PC-9 (cell line): ENCODE results near the gene GSTCD. TPM values are rescaled to one million over a fixed set of nuclear protein-coding genes. Genes with fewer than 3 reads are reported as not detected.

Experiments
- BruUV-seq: library from RNA; stranded (reverse); fragments of 400-500 nt; replicated peaks from 2 replicates; lab custom pipeline; 2021; lab: Mats Ljungman, UMichigan
- CTCF ChIA-PET: fragments of 300-600 bp; sonication (Branson Sonifier 250); formaldehyde crosslinking; loops from one replicate; lab custom pipeline; 2022; ENCODE audit warnings: antibody characterized with exemption; lab: Charles Lee
- POLR2A ChIA-PET: fragments of 300-600 bp; sonication (Branson Sonifier 250); formaldehyde crosslinking; loops from one replicate; lab custom pipeline; 2022; ENCODE audit warnings: antibody characterized with exemption; ENCODE audit not compliant: unreplicated experiment; lab: Charles Lee
- DNase-seq, 2 experiments: peaks; one replicate each; pipeline versions ENCODE4 v3.0.0 to v3.0.0-alpha.2; 2015 to 2022; ENCODE audit warnings: mixed read lengths in 1 of 2
- H2AFZ ChIP-seq: fragments of 200-600 bp; sonication (generic); 2 replicates; pipeline ENCODE4 v1.8.1; 2017; ENCODE audit warnings: antibody characterized with exemption
- H3F3A ChIP-seq: fragments of 200-600 bp; sonication (generic); 2 replicates; pipeline ENCODE4 v1.8.1; 2017; ENCODE audit warnings: antibody characterized with exemption, mild to moderate bottlenecking, low read depth; ENCODE audit not compliant: insufficient read depth
- H3K27ac ChIP-seq: fragments of 200-600 bp; sonication (generic); 2 replicates; pipeline ENCODE4 v1.6.1; 2016; ENCODE audit warnings: mixed run types
- H3K27me3 ChIP-seq: fragments of 200-600 bp; sonication (generic); 2 replicates; pipeline ENCODE4 v1.6.1; 2016; ENCODE audit warnings: low read depth, mixed run types; ENCODE audit not compliant: insufficient read depth
- H3K36me3 ChIP-seq: fragments of 200-600 bp; sonication (generic); 2 replicates; pipeline ENCODE4 v1.6.1; 2016; ENCODE audit warnings: low read depth, mixed run types
- H3K4me1 ChIP-seq: fragments of 200-600 bp; sonication (generic); replicated peaks from 2 replicates; pipeline ENCODE4 v1.6.1; 2016; ENCODE audit warnings: mixed run types; ENCODE audit not compliant: insufficient read depth
- H3K4me2 ChIP-seq: fragments of 200-600 bp; sonication (generic); 2 replicates; pipeline ENCODE4 v1.6.1; 2017; ENCODE audit warnings: mixed run types
- H3K4me3 ChIP-seq: fragments of 200-600 bp; sonication (generic); 2 replicates; pipeline ENCODE4 v1.6.1; 2016; ENCODE audit warnings: mixed run types
- H3K79me2 ChIP-seq: fragments of 200-600 bp; sonication (generic); 2 replicates; pipeline ENCODE4 v1.6.1; 2017; ENCODE audit warnings: low read depth, mixed run types
- H3K9me2 ChIP-seq: fragments of 200-600 bp; sonication (generic); 2 replicates; pipeline ENCODE4 v1.8.1; 2017; ENCODE audit warnings: mild to moderate bottlenecking; ENCODE audit not compliant: insufficient read depth
- H3K9me3 ChIP-seq: fragments of 200-600 bp; sonication (generic); 2 replicates; pipeline ENCODE4 v1.8.1; 2016; ENCODE audit warnings: low read depth; ENCODE audit not compliant: insufficient read depth
- H4K20me1 ChIP-seq: fragments of 200-600 bp; sonication (generic); 2 replicates; pipeline ENCODE4 v1.8.1; 2017; ENCODE audit not compliant: insufficient read depth
- EZH2 ChIP-seq: fragments of 200-600 bp; sonication (generic); IDR thresholded peaks from 2 replicates; pipeline ENCODE4 v1.8.0; 2017; ENCODE audit warnings: antibody characterized with exemption, low read depth
- intact Hi-C: fragments of 100-400 bp; cut with micrococcal nuclease; formaldehyde crosslinking; loops from one replicate; pipeline ENCODE4 v1.10.0; 2022; ENCODE audit not compliant: unreplicated experiment
- total RNA-seq: library from RNA; stranded (reverse); gene quantifications from 2 replicates; pipeline ENCODE4 v1.2.3, GENCODE V29; 2021
- TF ChIP-seq, protein P1 (sequence below): fragments of 200-600 bp; sonication (generic); conservative IDR thresholded peaks from 2 replicates; pipeline ENCODE4 v1.6.1; 2017; ENCODE audit warnings: mixed run types, antibody characterized with exemption, mild to moderate bottlenecking, moderate library complexity

The GSTCD gene
- total RNA-seq, 1 experiment from 2014 or later = 11.4 TPM

DNA sequence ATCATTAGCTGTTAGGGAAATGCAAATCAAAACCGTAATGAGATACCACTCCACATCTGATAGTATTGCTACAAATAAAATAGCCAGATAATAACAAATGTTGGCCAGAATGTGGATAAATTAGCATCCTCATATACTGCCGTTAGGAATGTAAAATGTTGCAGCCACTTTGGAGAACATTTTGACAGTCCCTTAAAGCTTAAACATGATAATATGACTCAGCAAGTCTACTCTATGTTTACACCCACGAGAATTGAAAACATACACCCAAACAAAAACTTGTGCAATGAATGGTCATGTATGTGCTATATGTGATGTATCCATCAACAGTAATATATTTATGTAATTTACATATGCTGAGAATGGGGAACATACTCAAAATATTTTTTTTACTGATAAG lies 78.2 kb downstream of the GSTCD start:
- ChIA-PET CTCF (no interaction called here), POLR2A (no interaction called here)
- Histone ChIP-seq H3K9me3 (no peaks in the 10 kb centered on the region), H3K9me2 (no peaks in the 10 kb centered on the region), H3K27ac (no peak overlapping the region), H3K4me3 (no peak overlapping the region), H3K27me3 (no peaks in the 10 kb centered on the region), H3F3A (no peaks in the 10 kb centered on the region), H4K20me1 (no peaks in the 10 kb centered on the region), H3K79me2 (no peaks in the 10 kb centered on the region), H3K36me3 (no peaks in the 10 kb centered on the region), H3K4me2 (no peak overlapping the region), H2AFZ (no peak overlapping the region), H3K4me1 (no peaks in the 10 kb centered on the region)
- BruUV-seq = no TSS peak
- no peak for DNase-seq
- TF ChIP-seq, protein P1, sequence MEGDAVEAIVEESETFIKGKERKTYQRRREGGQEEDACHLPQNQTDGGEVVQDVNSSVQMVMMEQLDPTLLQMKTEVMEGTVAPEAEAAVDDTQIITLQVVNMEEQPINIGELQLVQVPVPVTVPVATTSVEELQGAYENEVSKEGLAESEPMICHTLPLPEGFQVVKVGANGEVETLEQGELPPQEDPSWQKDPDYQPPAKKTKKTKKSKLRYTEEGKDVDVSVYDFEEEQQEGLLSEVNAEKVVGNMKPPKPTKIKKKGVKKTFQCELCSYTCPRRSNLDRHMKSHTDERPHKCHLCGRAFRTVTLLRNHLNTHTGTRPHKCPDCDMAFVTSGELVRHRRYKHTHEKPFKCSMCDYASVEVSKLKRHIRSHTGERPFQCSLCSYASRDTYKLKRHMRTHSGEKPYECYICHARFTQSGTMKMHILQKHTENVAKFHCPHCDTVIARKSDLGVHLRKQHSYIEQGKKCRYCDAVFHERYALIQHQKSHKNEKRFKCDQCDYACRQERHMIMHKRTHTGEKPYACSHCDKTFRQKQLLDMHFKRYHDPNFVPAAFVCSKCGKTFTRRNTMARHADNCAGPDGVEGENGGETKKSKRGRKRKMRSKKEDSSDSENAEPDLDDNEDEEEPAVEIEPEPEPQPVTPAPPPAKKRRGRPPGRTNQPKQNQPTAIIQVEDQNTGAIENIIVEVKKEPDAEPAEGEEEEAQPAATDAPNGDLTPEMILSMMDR = no peak
- TF ChIP-seq EZH2 = no peak
- intact Hi-C loops = no loop called here

DNA sequence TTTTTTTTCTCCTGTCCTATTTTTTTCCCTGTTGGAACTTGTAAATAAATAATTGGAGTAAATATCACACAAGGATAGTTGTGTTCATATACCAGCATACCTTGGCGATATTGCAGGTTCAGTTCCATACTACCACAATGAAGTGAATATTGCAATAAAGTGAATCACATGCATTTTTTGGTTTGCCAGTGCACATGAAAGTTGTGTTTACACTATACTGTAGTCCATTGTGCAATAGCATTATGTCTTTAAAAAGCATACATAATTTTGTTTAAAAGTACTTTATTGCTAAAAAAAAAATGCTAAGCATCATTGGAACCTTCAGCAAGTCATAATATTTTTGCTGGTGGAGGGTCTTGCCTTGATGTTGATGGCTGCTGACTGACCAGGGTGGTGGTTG lies 88.6 kb downstream of the GSTCD start:
- Histone ChIP-seq H3K36me3 (no peaks in the 10 kb centered on the region), H3K27me3 (no peaks in the 10 kb centered on the region), H3K4me3 (no peak overlapping the region), H3K27ac (no peak overlapping the region), H3K9me3 (no peaks in the 10 kb centered on the region), H3K4me1 (no peaks in the 10 kb centered on the region), H4K20me1 (no peaks in the 10 kb centered on the region), H3K9me2 (no peaks in the 10 kb centered on the region), H2AFZ (no peak overlapping the region), H3K79me2 (no peaks in the 10 kb centered on the region), H3F3A (no peaks in the 10 kb centered on the region), H3K4me2 (no peak overlapping the region)
- no TSS peak for BruUV-seq
- DNase-seq = no peak
- ChIA-PET POLR2A (no interaction called here), CTCF (no interaction called here)
- intact Hi-C loops = no loop called here
- TF ChIP-seq EZH2 = no peak
- TF ChIP-seq, protein P1 = no peak

DNA sequence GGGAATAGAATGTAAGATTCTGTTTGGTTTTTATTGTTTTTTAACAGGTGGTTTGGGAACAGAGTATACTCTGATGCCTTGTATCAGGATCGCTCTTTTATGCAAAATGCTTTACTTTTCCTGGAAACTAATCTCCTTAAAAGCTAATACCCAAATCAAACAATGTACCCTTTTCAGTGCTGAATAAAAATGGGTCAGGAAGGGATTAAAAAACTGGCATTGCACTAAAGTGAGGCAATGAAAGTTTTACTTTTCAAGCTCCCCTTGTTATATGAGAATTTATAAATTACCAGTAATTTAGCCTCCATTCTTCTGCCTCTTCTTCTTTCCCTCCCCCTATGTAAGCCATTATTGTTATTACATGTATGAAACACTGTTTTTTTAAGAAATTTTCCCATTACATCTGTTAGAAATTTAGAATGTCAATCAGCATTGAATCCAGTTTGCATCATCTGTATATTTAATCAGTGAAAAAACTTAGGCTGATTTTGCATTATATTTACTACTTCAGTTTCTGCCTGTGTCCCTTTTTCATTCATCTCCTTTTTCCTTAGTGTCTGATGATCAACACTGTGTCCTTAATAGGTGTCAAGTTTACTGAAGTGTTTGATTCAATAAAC lies 97.0 kb downstream of the GSTCD start:
- Histone ChIP-seq H2AFZ (no peak overlapping the region), H3K27ac (no peak overlapping the region), H3K79me2 (no peaks in the 10 kb centered on the region), H3K27me3 (no peaks in the 10 kb centered on the region), H3K4me2 (no peak overlapping the region), H4K20me1 (no peaks in the 10 kb centered on the region), H3K9me3 (no peaks in the 10 kb centered on the region), H3K4me3 (no peak overlapping the region), H3F3A (no peaks in the 10 kb centered on the region), H3K9me2 (no peaks in the 10 kb centered on the region), H3K4me1 (no peaks in the 10 kb centered on the region), H3K36me3 (no peaks in the 10 kb centered on the region)
- no peak for DNase-seq
- ChIA-PET POLR2A (no interaction called here), CTCF (no interaction called here)
- intact Hi-C loops = no loop called here
- no TSS peak for BruUV-seq
- TF ChIP-seq, protein P1 = no peak
- no peak for TF ChIP-seq EZH2
